Measurements from ENCODE around the gene VMP1. TPM values are rescaled to one million over a fixed set of nuclear protein-coding genes. Genes with fewer than 3 reads are reported as not detected.

Gene VMP1
- total and polyA plus RNA-seq, 2 of the 13 experiments (the other 11 are each of a cell fraction or from before 2014, with no cell fraction given), result 186 to 271 TPM

GRCh38 chr17:59837308-59838051 lies 130.0 kb downstream of the VMP1 start (continued):
- TF ChIP-seq, protein P1, sequence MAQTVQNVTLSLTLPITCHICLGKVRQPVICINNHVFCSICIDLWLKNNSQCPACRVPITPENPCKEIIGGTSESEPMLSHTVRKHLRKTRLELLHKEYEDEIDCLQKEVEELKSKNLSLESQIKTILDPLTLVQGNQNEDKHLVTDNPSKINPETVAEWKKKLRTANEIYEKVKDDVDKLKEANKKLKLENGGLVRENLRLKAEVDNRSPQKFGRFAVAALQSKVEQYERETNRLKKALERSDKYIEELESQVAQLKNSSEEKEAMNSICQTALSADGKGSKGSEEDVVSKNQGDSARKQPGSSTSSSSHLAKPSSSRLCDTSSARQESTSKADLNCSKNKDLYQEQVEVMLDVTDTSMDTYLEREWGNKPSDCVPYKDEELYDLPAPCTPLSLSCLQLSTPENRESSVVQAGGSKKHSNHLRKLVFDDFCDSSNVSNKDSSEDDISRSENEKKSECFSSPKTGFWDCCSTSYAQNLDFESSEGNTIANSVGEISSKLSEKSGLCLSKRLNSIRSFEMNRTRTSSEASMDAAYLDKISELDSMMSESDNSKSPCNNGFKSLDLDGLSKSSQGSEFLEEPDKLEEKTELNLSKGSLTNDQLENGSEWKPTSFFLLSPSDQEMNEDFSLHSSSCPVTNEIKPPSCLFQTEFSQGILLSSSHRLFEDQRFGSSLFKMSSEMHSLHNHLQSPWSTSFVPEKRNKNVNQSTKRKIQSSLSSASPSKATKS (CRISPR knock-in tag; IDR thresholded peaks at IDR 0.05), result no peak
- no peak for TF ChIP-seq ZNF501 (CRISPR knock-in tag; IDR thresholded peaks at IDR 0.05)
- no peak; the same call in 1 of the 2 replicates for TF ChIP-seq NR2C2 (CRISPR knock-in tag; IDR thresholded peaks at IDR 0.05; ENCODE audit: borderline replicate concordance)
- peak; percentile 91 for TF ChIP-seq ISL2 (CRISPR knock-in tag; IDR thresholded peaks at IDR 0.05)
- no peak for TF ChIP-seq SMAD9 (CRISPR knock-in tag; IDR thresholded peaks at IDR 0.05)
- no peak for TF ChIP-seq EEA1 (CRISPR knock-in tag; IDR thresholded peaks at IDR 0.05; ENCODE audit: borderline replicate concordance)
- TF ChIP-seq RBM39 (IDR thresholded peaks at IDR 0.05; ENCODE audit: low read depth, low read length, poor library complexity, severe bottlenecking), result no peak
- TF ChIP-seq, protein P2, sequence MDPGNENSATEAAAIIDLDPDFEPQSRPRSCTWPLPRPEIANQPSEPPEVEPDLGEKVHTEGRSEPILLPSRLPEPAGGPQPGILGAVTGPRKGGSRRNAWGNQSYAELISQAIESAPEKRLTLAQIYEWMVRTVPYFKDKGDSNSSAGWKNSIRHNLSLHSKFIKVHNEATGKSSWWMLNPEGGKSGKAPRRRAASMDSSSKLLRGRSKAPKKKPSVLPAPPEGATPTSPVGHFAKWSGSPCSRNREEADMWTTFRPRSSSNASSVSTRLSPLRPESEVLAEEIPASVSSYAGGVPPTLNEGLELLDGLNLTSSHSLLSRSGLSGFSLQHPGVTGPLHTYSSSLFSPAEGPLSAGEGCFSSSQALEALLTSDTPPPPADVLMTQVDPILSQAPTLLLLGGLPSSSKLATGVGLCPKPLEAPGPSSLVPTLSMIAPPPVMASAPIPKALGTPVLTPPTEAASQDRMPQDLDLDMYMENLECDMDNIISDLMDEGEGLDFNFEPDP (CRISPR knock-in tag; conservative IDR thresholded peaks at IDR 0.05), result no peak
- TF ChIP-seq MTF2 (CRISPR knock-in tag; IDR thresholded peaks at IDR 0.05; ENCODE audit: borderline replicate concordance), result no peak
- peak; percentile 96 for TF ChIP-seq HNF4A (CRISPR knock-in tag; IDR thresholded peaks at IDR 0.05)
- TF ChIP-seq ZBTB42 (CRISPR knock-in tag; IDR thresholded peaks at IDR 0.05), result no peak
- TF ChIP-seq ZNF674 (CRISPR knock-in tag; IDR thresholded peaks at IDR 0.05; ENCODE audit: low read depth), result no peak
- no peak; the same call in 1 of the 2 replicates for TF ChIP-seq ZNF770 (CRISPR knock-in tag; IDR thresholded peaks at IDR 0.05)
- TF ChIP-seq TP53 (CRISPR knock-in tag; conservative IDR thresholded peaks at IDR 0.05), result no peak
- TF ChIP-seq, protein P3, sequence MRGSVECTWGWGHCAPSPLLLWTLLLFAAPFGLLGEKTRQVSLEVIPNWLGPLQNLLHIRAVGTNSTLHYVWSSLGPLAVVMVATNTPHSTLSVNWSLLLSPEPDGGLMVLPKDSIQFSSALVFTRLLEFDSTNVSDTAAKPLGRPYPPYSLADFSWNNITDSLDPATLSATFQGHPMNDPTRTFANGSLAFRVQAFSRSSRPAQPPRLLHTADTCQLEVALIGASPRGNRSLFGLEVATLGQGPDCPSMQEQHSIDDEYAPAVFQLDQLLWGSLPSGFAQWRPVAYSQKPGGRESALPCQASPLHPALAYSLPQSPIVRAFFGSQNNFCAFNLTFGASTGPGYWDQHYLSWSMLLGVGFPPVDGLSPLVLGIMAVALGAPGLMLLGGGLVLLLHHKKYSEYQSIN (CRISPR knock-in tag; IDR thresholded peaks at IDR 0.05; ENCODE audit: borderline replicate concordance), result no peak
- peak; percentile 98 for TF ChIP-seq KLF6 (CRISPR knock-in tag; IDR thresholded peaks at IDR 0.05)
- no peak for TF ChIP-seq ZIK1 (CRISPR knock-in tag; IDR thresholded peaks at IDR 0.05; ENCODE audit: borderline replicate concordance, low read depth)
- no peak for TF ChIP-seq PCBP1 (IDR thresholded peaks at IDR 0.05; ENCODE audit: borderline replicate concordance, low read depth, low read length)
- no peak; the same call in none of the 2 replicates for TF ChIP-seq ZNF331 (CRISPR knock-in tag; IDR thresholded peaks at IDR 0.05)
- no peak for TF ChIP-seq ZNF333 (CRISPR knock-in tag; IDR thresholded peaks at IDR 0.05; ENCODE audit: borderline replicate concordance)
- TF ChIP-seq, protein P4, sequence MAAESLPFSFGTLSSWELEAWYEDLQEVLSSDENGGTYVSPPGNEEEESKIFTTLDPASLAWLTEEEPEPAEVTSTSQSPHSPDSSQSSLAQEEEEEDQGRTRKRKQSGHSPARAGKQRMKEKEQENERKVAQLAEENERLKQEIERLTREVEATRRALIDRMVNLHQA (CRISPR knock-in tag; IDR thresholded peaks at IDR 0.05), result no peak
- peak; percentile 78; the same call in 1 of the 2 replicates for TF ChIP-seq SIX4 (CRISPR knock-in tag; IDR thresholded peaks at IDR 0.05)
- TF ChIP-seq TGIF2 (CRISPR knock-in tag; IDR thresholded peaks at IDR 0.05), result no peak
